A673 (cell line): Measurements from ENCODE around the gene RGP1. TPM values are rescaled to one million over a fixed set of nuclear protein-coding genes. Genes with fewer than 3 reads are reported as not detected.

Experiments used
- BruUV-seq: library from RNA; stranded (reverse); fragments of 400-500 nt; replicated peaks from 2 replicates; lab custom pipeline; 2021; lab: Mats Ljungman, UMichigan
- CTCF ChIA-PET: fragments of 300-600 bp; sonication (Branson Sonifier 250); formaldehyde crosslinking; loops from one replicate; lab custom pipeline; 2022; ENCODE audit warnings: antibody characterized with exemption; lab: Charles Lee
- POLR2A ChIA-PET: fragments of 300-600 bp; sonication (Branson Sonifier 250); formaldehyde crosslinking; loops from one replicate; lab custom pipeline; 2022; ENCODE audit warnings: antibody characterized with exemption; ENCODE audit not compliant: low non-redundant PET; lab: Charles Lee
- DNase-seq: peaks from one replicate; pipeline ENCODE4 v3.0.0-alpha.2; 2015; ENCODE audit warnings: low spot score
- H3K27ac ChIP-seq: fragments of 200-600 bp; sonication (generic); 2 replicates; pipeline ENCODE4 v1.5.1; 2016; ENCODE audit warnings: mixed run types, low read depth, mild to moderate bottlenecking, mixed read lengths, antibody characterized with exemption, low read length; ENCODE audit not compliant: poor library complexity, severe bottlenecking
- H3K27me3 ChIP-seq: fragments of 200-600 bp; sonication (generic); replicated peaks from 2 replicates; pipeline ENCODE4 v1.6.1; 2017; ENCODE audit warnings: mixed run types, low read depth, mild to moderate bottlenecking, mixed read lengths, antibody characterized with exemption, low read length; ENCODE audit not compliant: insufficient read depth, poor library complexity
- H3K36me3 ChIP-seq: fragments of 200-600 bp; sonication (generic); 2 replicates; pipeline ENCODE4 v1.6.1; 2016; ENCODE audit warnings: mixed run types, mild to moderate bottlenecking, mixed read lengths, antibody characterized with exemption, low read length; ENCODE audit not compliant: insufficient read depth, poor library complexity, severe bottlenecking
- H3K4me1 ChIP-seq: fragments of 200-600 bp; sonication (generic); 2 replicates; pipeline ENCODE4 v1.6.1; 2017; ENCODE audit warnings: mixed run types, mild to moderate bottlenecking, mixed read lengths, antibody characterized with exemption, low read length; ENCODE audit not compliant: insufficient read depth, poor library complexity, severe bottlenecking
- H3K4me3 ChIP-seq: fragments of 200-600 bp; sonication (generic); 2 replicates; pipeline ENCODE4 v1.5.1; 2016; ENCODE audit warnings: low read depth, mixed run types, mild to moderate bottlenecking, mixed read lengths, low read length; ENCODE audit not compliant: poor library complexity, severe bottlenecking
- H3K9me3 ChIP-seq: fragments of 200-600 bp; sonication (generic); 2 replicates; pipeline ENCODE4 v1.6.1; 2016; ENCODE audit warnings: mixed run types, low read depth, mild to moderate bottlenecking, mixed read lengths, antibody characterized with exemption, low read length; ENCODE audit not compliant: poor library complexity, severe bottlenecking
- CTCF ChIP-seq: fragments of 300-800, 200-600 bp; sonication (generic); conservative IDR thresholded peaks from 2 replicates; pipeline ENCODE4 v1.5.1; 2017; ENCODE audit warnings: low read depth, mild to moderate bottlenecking, antibody characterized with exemption, low read length, moderate library complexity, mixed read lengths
- EZH2 ChIP-seq: fragments of 200-600 bp; sonication (generic); IDR thresholded peaks from 2 replicates; pipeline ENCODE4 v1.6.1; 2017; ENCODE audit warnings: borderline replicate concordance, low read depth, mild to moderate bottlenecking, mixed read lengths, antibody characterized with exemption, low read length; ENCODE audit not compliant: poor library complexity, severe bottlenecking
- intact Hi-C: fragments of 100-400 bp; cut with micrococcal nuclease; formaldehyde crosslinking; loops from one replicate; pipeline ENCODE4 v1.10.0; 2022; ENCODE audit not compliant: unreplicated experiment
- total RNA-seq: library from RNA; stranded (reverse); gene quantifications from 2 replicates; pipeline ENCODE4 v1.2.3, GENCODE V29; 2021

RGP1 gene
- total RNA-seq, 1 experiment from 2014 or later: 21.9 TPM

- peaks cover 92% of the 10 kb centered on the region for H3K36me3 ChIP-seq
- no peaks in the 10 kb centered on the region for H3K27me3 ChIP-seq
- BruUV-seq: no TSS peak
- TF ChIP-seq CTCF (no peak), EZH2 (no peak)
- no peaks in the 10 kb centered on the region for H3K9me3 ChIP-seq
- no peak overlapping the region for H3K4me3 ChIP-seq
- no peak for DNase-seq
- intact Hi-C loops: no loop called here
- ChIA-PET CTCF (no interaction called here), POLR2A (no interaction called here)
- H3K4me1 ChIP-seq: no peaks in the 10 kb centered on the region
- no peak overlapping the region for H3K27ac ChIP-seq
Measured at GRCh38 chr9:35705372-35705771, 43.7 kb upstream of the RGP1 start.

GRCh38 chr9:35705836-35706430, 43.2 kb upstream of the RGP1 start:
- CTCF ChIA-PET: interaction anchor here (0.9 kb wide), 1 partner anchor 8 kb away, joined by 3 read pairs; no protein-coding TSS in a partner anchor
- TSS peak; percentile 64 for BruUV-seq
- Histone ChIP-seq H3K27ac (no peak overlapping the region), H3K27me3 (no peaks in the 10 kb centered on the region), H3K9me3 (no peaks in the 10 kb centered on the region), H3K4me3 (no peak overlapping the region), H3K36me3 (peaks cover 92% of the 10 kb centered on the region), H3K4me1 (no peaks in the 10 kb centered on the region)
- intact Hi-C loops: no loop called here
- no peak for TF ChIP-seq EZH2
- TF ChIP-seq CTCF: no peak
- no peak for DNase-seq
- POLR2A ChIA-PET: no interaction called here

- no peaks in the 10 kb centered on the region for H3K9me3 ChIP-seq
- DNase-seq: no peak
- CTCF ChIA-PET: interaction anchor here (0.9 kb wide), 1 partner anchor 9 kb away, joined by 3 read pairs; no protein-coding TSS in a partner anchor
- TF ChIP-seq EZH2 (no peak), CTCF (no peak)
- BruUV-seq: no TSS peak
- intact Hi-C loops: no loop called here
- no peak overlapping the region for H3K4me3 ChIP-seq
- H3K36me3 ChIP-seq: peaks cover 92% of the 10 kb centered on the region
- no peak overlapping the region for H3K27ac ChIP-seq
- H3K4me1 ChIP-seq: no peaks in the 10 kb centered on the region
- POLR2A ChIA-PET: no interaction called here
- H3K27me3 ChIP-seq: no peaks in the 10 kb centered on the region
Measured at GRCh38 chr9:35706951-35707350, 42.1 kb upstream of the RGP1 start.
